Retina (tissue), 1 donor: ENCODE measurements around the gene ENTPD2.
A peak's percentile ranks its signal among the peaks of the same experiment; 100 is the strongest.

Source experiments
- DNase-seq: peaks from one replicate; pipeline ENCODE4 v3.0.0-alpha.2; 2016

Gene ENTPD2

GRCh38 chr9:137078701-137079400 is 25.0 kb upstream of the ENTPD2 start:
- peak; percentile 28 for DNase-seq

- DNase-seq = no peak
Observed at GRCh38 chr9:137077758-137078693, 24.2 kb upstream of the ENTPD2 start.

- no peak for DNase-seq
Observed at GRCh38 chr9:137077010-137077747, 23.3 kb upstream of the ENTPD2 start, which contains the start of gene UAP1L1. TSS of gene UAP1L1 (plus strand) at chr9:137077517. CDS start at chr9:137077533, 16 bp downstream.

GRCh38 chr9:137076636-137077009 is 22.8 kb upstream of the ENTPD2 start:
- no peak for DNase-seq

- DNase-seq = no peak
Observed at GRCh38 chr9:137075275-137075775, 21.5 kb upstream of the ENTPD2 start.

GRCh38 chr9:137074657-137075274 is 20.9 kb upstream of the ENTPD2 start:
- DNase-seq = no peak

GRCh38 chr9:137073992-137074399 is 20.1 kb upstream of the ENTPD2 start:
- DNase-seq = no peak

- DNase-seq = no peak
Observed at GRCh38 chr9:137071282-137071681, 17.4 kb upstream of the ENTPD2 start.

GRCh38 chr9:137070906-137071275 is 17.0 kb upstream of the ENTPD2 start:
- no peak for DNase-seq

- DNase-seq = peak; percentile 92
Observed at GRCh38 chr9:137070201-137070905, 16.5 kb upstream of the ENTPD2 start, which contains the start of gene SAPCD2. TSS of gene SAPCD2 (minus strand) at chr9:137070557. CDS start at chr9:137070460, 97 bp downstream.

- DNase-seq = no peak
Observed at GRCh38 chr9:137069508-137070091, 15.7 kb upstream of the ENTPD2 start.

- no peak for DNase-seq
Observed at GRCh38 chr9:137068539-137069507, 15.0 kb upstream of the ENTPD2 start.

- DNase-seq = peak; percentile 75
Observed at GRCh38 chr9:137067860-137068538, 14.1 kb upstream of the ENTPD2 start.

GRCh38 chr9:137066096-137066861 is 12.4 kb upstream of the ENTPD2 start:
- no peak for DNase-seq

- DNase-seq = no peak
Observed at GRCh38 chr9:137065336-137065967, 11.6 kb upstream of the ENTPD2 start.

- no peak for DNase-seq
Observed at GRCh38 chr9:137064880-137065164, 11.0 kb upstream of the ENTPD2 start.

- peak; percentile 79 for DNase-seq
Observed at GRCh38 chr9:137064027-137064879, 10.4 kb upstream of the ENTPD2 start.
